Left lung (tissue), 10 donors: ENCODE measurements around the gene IP6K1. TPM values are rescaled to one million over a fixed set of nuclear protein-coding genes. Genes with fewer than 3 reads are reported as not detected.
"Not testable (repeated sequence)": the region's sequence is repeated elsewhere in the genome, so short reads cannot be mapped to it uniquely, and the experiment has no call there.

Source experiments
- ATAC-seq: fragments of 200-7000 bp; cut with Tn5 transposase; one replicate; pipeline ENCODE4 v1.9.1; 2020; ENCODE audit warnings: moderate library complexity
- DNase-seq, 4 donors: peaks; one replicate each; pipeline ENCODE4 v3.0.0-alpha.2; 2013 to 2020
- H3K27ac ChIP-seq, 2 donors: fragments of 200-600 bp; sonication (generic) in 1 of 2; one replicate each; pipeline versions ENCODE4 v1.5.0 to v1.8.0; 2020 to 2021
- H3K27me3 ChIP-seq, 2 donors: fragments of 200-600 bp; sonication (generic) in 1 of 2; one replicate each; pipeline versions ENCODE4 v1.5.0 to v1.8.0; 2020 to 2021
- H3K36me3 ChIP-seq, 2 donors: fragments of 200-600 bp; sonication (generic) in 1 of 2; one replicate each; pipeline versions ENCODE4 v1.5.0 to v1.8.0; 2020 to 2021
- H3K4me1 ChIP-seq, 2 donors: fragments of 200-600 bp; one replicate each; pipeline ENCODE4 v1.8.0; 2021
- H3K4me3 ChIP-seq, 2 donors: fragments of 200-600 bp; sonication (generic) in 1 of 2; one replicate each; pipeline versions ENCODE4 v1.5.0 to v1.8.0; 2020 to 2021; ENCODE audit warnings: mild to moderate bottlenecking in 1 of 2
- H3K9me3 ChIP-seq, 2 donors: fragments of 200-600 bp; sonication (generic) in 1 of 2; one replicate each; pipeline versions ENCODE4 v1.5.0 to v1.8.0; 2020 to 2021
- intact Hi-C, 2 donors: fragments of 100-400 bp; cut with DNase I; formaldehyde crosslinking; loops; one replicate each; pipeline versions ENCODE4 v1.11.2 to v1.14.2; 2022
- polyA plus RNA-seq, 6 donors: library from polyadenylated mRNA; unstranded; fragments of 120-200 nt; gene quantifications; one replicate each; pipeline ENCODE4 v1.2.1, GENCODE V29; 2013; ENCODE audit not compliant: insufficient read length in 6 of 6
- total RNA-seq, 2 donors: library from RNA; stranded (reverse); fragmentation: NEBNext Ultra II Directional; extraction: Animal tissue kit (Norgen Biotek cat#: 25700); gene quantifications; one replicate each; pipeline ENCODE4 v1.2.1, GENCODE V29; 2021
- TF ChIP-seq, protein P1 (sequence below), 2 donors: fragments of 200-600 bp; sonication (generic) in 1 of 2; IDR thresholded peaks; one replicate each; pipeline versions ENCODE4 v1.5.0 to v1.8.0; 2021; ENCODE audit warnings: antibody characterized with exemption in 2 of 2
- donor health status: DM: no; HTN: yes; CAD: no.
- donor health status: DM: no; HTN: no; CAD: no.

Gene IP6K1
- total and polyA plus RNA-seq, 8 donors, result 31.8 to 51.2 (median 44.7) TPM

GRCh38 chr3:49699281-49699979 lies 86.9 kb downstream of the IP6K1 start:
- no peak overlapping the region for H3K27ac ChIP-seq
- no peaks in the 10 kb centered on the region for H3K9me3 ChIP-seq
- H3K36me3 ChIP-seq, result peaks cover 0 to 73% of the 10 kb centered on the region in 2 donors
- H3K27me3 ChIP-seq, result no peaks in the 10 kb centered on the region
- TF ChIP-seq, protein P1, sequence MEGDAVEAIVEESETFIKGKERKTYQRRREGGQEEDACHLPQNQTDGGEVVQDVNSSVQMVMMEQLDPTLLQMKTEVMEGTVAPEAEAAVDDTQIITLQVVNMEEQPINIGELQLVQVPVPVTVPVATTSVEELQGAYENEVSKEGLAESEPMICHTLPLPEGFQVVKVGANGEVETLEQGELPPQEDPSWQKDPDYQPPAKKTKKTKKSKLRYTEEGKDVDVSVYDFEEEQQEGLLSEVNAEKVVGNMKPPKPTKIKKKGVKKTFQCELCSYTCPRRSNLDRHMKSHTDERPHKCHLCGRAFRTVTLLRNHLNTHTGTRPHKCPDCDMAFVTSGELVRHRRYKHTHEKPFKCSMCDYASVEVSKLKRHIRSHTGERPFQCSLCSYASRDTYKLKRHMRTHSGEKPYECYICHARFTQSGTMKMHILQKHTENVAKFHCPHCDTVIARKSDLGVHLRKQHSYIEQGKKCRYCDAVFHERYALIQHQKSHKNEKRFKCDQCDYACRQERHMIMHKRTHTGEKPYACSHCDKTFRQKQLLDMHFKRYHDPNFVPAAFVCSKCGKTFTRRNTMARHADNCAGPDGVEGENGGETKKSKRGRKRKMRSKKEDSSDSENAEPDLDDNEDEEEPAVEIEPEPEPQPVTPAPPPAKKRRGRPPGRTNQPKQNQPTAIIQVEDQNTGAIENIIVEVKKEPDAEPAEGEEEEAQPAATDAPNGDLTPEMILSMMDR (IDR thresholded peaks at IDR 0.05), result no peak
- no peak for DNase-seq
- ATAC-seq, result peak; percentile 4
- intact Hi-C loops, result no loop called here
- H3K4me3 ChIP-seq, result no peak overlapping the region
- peaks cover 0 to 6% of the 10 kb centered on the region in 2 donors for H3K4me1 ChIP-seq

DNA sequence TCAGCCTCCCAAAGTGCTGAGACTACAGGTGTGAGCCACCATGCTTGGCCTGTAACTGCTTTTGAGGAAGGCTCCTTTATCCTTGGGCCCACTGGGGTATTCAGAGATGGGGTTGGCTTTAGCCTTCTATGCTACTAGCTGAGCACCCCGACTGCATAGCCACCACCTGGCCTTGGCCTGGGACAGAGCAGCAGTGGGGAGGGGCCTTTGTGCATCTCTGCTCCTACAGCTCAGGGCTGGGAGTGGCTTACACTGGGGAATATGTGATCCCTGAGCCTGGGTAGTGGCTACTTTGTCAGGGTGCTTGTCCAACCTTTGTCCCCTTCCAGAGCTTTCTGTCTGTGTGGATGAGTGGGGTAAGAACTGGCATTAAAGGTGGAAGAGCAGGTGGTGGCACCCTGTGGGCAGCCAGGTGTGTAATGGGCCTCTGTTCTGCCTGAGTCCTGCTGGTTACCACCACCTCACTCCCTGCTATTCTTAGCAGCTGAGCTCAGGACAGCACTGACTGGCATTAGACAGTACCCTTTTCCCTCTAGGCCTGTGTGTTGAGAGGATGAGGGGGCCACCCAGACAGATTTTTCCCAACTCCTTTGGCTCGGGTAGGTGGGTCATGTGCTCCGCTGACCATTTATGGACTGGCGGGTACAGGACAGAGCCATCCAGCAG lies 90.9 kb downstream of the IP6K1 start:
- H3K27ac ChIP-seq, H3K27me3 ChIP-seq, ATAC-seq, DNase-seq, intact Hi-C loops, H3K4me3 ChIP-seq, H3K9me3 ChIP-seq: not testable (repeated sequence)
- peaks cover 0 to 43% of the 10 kb centered on the region in 2 donors for H3K36me3 ChIP-seq
- H3K4me1 ChIP-seq, result peaks cover 5 to 18% of the 10 kb centered on the region in 2 donors

DNA sequence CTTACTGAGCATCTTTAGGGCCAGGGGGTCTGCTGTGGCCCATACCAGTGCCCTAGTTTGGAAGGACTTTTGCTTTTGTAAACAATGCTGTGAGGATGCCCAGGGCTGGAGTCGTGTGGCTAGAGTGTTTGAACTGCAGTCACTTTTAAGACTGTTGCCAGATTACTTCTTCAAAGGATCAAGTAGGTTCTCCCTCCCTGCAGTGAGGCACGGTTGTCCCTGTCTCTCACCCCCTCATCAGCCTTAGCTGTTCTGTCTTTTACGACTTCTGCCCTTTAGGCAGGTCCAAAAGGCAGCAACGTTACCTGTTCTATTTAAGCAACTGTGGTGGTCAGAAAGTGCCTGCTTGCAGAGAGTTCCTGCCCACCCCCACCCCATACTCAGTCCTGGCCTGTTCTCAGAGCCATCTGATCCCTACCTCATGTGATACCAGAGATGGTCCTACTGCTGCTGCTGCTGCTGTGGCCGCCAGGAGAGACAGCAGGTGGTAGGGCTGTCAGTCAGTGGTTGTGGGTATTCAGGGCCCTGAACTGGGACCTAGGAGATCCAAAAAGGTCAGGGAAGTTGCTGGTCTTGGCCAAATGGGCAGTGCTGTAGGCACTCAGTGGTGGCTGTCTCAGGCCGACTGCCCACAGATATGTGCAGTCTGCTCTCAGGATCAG lies 91.8 kb downstream of the IP6K1 start:
- intact Hi-C loops, H3K4me3 ChIP-seq, H3K9me3 ChIP-seq, H3K27ac ChIP-seq, H3K27me3 ChIP-seq, ATAC-seq: not testable (repeated sequence)
- Histone ChIP-seq H3K36me3 (peaks cover 0 to 34% of the 10 kb centered on the region in 2 donors), H3K4me1 (peaks cover 9 to 26% of the 10 kb centered on the region in 2 donors)
- peak in 1 of 4 donors; percentile 17 for DNase-seq

- H3K27ac ChIP-seq, ATAC-seq, intact Hi-C loops, H3K9me3 ChIP-seq, H3K4me3 ChIP-seq, H3K36me3 ChIP-seq: not testable (repeated sequence)
- peak in 1 of 4 donors; percentile 12 for DNase-seq
- Histone ChIP-seq H3K27me3 (peaks cover 0 to 11% of the 10 kb centered on the region in 2 donors), H3K4me1 (peaks cover 9 to 35% of the 10 kb centered on the region in 2 donors)
Observed at GRCh38 chr3:49691481-49691880, 94.9 kb downstream of the IP6K1 start.

GRCh38 chr3:49690856-49691255 lies 95.5 kb downstream of the IP6K1 start:
- Histone ChIP-seq H3K4me1 (peaks cover 9 to 40% of the 10 kb centered on the region in 2 donors), H3K27me3 (peaks cover 0 to 17% of the 10 kb centered on the region in 2 donors), H3K4me3 (peak overlapping the region in 1 of 2 donors; percentile 99)
- DNase-seq, H3K9me3 ChIP-seq, ATAC-seq, H3K36me3 ChIP-seq, intact Hi-C loops, H3K27ac ChIP-seq: not testable (repeated sequence)

GRCh38 chr3:49689908-49690624 lies 96.3 kb downstream of the IP6K1 start:
- Histone ChIP-seq H3K27me3 (peaks cover 0 to 23% of the 10 kb centered on the region in 2 donors), H3K4me3 (peak overlapping the region; percentile 98 to 99), H3K4me1 (peaks cover 9 to 44% of the 10 kb centered on the region in 2 donors), H3K27ac (peak overlapping the region; percentile 55 to 82)
- H3K9me3 ChIP-seq, DNase-seq, ATAC-seq, H3K36me3 ChIP-seq, intact Hi-C loops: not testable (repeated sequence)

DNA sequence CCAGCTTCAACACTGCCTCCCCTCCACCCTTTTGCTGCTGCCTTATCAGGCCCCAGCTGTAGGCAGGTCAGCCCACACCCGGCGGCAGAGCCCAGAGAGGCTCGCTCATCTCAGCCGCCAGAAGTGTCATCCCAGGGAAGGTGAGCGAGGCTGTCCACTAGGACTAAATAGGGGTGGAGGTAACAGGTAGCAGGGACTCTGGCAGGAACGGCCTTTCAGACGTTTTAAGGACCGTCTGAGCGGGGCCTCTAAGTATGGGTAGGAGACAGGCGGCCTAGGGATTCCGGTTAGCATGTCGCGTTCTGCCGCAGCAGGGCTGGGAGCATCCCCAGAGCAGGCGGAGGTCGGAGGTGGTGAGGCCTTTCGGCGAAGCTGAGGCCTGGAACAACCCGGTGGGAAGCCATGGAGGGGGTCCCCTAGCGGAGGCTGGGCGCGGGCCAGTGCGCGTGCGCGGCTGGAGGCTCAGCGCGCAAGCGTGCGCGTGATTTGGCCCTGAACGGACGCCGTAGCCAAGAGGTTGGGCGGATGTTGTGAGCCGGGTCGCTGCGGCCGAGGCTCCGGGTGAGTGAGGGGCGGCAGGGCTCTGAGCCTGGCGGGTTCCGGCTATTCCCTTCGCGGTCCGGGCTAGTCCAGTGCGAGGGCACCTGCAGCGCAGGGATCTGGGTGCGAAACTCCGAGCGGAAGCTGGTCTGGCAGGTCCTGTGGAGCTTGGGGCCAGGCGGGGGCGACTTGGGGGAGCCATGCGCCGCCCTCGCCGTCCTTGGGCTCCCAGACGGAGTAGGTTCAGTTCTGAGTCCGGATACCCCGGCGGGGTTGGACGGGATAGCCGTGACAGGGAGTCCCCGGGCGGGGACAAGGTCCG lies 97.1 kb downstream of the IP6K1 start, which contains the start of the genes MST1 and RNF123:
Gene MST1 (minus strand): TSS at position 429 of the 862 bp plus-strand sequence. CDS start 783 bp downstream, outside the sequence.
Gene RNF123 (plus strand): TSS at position 512 of the 862 bp plus-strand sequence. CDS start 1,609 bp downstream, outside the sequence.
- Histone ChIP-seq H3K27ac (peak within 1 kb of the TSS; percentile 55 to 82), H3K4me3 (peak within 1 kb of the TSS; percentile 98 to 99), H3K9me3 (no peaks in the 10 kb centered on the region), H3K4me1 (peaks cover 9 to 44% of the 10 kb centered on the region in 2 donors), H3K27me3 (peaks cover 0 to 23% of the 10 kb centered on the region in 2 donors), H3K36me3 (peaks cover 0 to 10% of the 10 kb centered on the region in 2 donors)
- ATAC-seq (peak; percentile 74), DNase-seq (peak; percentile 87 to 97 (median 95))
- intact Hi-C loops, result no loop called here
- TF ChIP-seq, protein P1 (IDR thresholded peaks at IDR 0.05), result no peak

DNA sequence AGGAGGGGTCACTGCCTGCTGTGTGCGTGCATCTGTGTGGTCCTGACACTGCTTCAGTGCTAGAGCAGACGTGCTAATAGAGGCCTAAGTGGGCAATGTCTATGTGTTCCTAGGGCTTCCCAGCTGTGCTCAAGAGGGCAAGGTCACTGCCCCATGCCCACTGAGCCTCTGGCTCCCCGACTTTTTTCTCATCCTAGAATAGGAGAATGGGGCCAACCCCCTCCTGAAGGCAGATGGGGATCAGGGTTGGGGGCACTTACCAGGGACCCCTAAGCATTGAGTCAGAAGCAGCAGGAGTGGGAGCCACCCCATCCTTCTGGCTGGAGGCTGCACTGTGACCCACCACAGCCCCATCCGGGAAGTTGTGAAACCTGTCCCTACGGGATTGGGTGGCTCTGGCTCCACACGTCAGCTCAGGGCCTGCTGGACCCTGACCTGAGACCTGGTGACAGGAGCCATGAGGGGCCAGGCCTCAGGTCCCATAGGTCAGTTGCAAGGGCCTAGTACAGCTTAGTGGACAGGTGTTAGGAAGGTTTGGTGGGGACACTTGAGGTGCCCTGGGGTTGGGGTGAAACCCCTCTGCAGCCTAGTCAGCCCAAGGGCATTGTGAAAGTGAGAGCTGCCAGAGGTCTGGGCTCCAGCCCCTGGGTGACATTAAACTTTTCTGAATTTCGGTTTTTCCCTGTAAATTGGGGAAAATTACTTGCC lies 97.8 kb downstream of the IP6K1 start:
- H3K9me3 ChIP-seq, intact Hi-C loops, ATAC-seq, DNase-seq: not testable (repeated sequence)
- Histone ChIP-seq H3K4me3 (peak overlapping the region; percentile 98 to 99), H3K27ac (peak overlapping the region; percentile 55 to 82), H3K36me3 (peaks cover 0 to 17% of the 10 kb centered on the region in 2 donors), H3K4me1 (peaks cover 9 to 44% of the 10 kb centered on the region in 2 donors), H3K27me3 (peaks cover 0 to 23% of the 10 kb centered on the region in 2 donors)

GRCh38 chr3:49687424-49687795 lies 98.9 kb downstream of the IP6K1 start:
- H3K36me3 ChIP-seq, result peaks cover 0 to 28% of the 10 kb centered on the region in 2 donors
- intact Hi-C loops, H3K4me3 ChIP-seq, ATAC-seq, DNase-seq, H3K9me3 ChIP-seq, H3K27ac ChIP-seq: not testable (repeated sequence)
- H3K4me1 ChIP-seq, result peaks cover 9 to 44% of the 10 kb centered on the region in 2 donors
- H3K27me3 ChIP-seq, result peaks cover 0 to 23% of the 10 kb centered on the region in 2 donors
